HG03520 (cell line): Measurements from ENCODE around the gene MTNR1A.
"Not testable (repeated sequence)": the region's sequence is repeated elsewhere in the genome, so short reads cannot be mapped to it uniquely, and the experiment has no call there.

Experiments used
- ATAC-seq: cut with Tn5 transposase; IDR thresholded peaks from one replicate; pipeline ENCODE4 v1.9.1; 2021; ENCODE audit warnings: mild to moderate bottlenecking, moderate library complexity; ENCODE audit not compliant: unreplicated experiment

MTNR1A gene

DNA sequence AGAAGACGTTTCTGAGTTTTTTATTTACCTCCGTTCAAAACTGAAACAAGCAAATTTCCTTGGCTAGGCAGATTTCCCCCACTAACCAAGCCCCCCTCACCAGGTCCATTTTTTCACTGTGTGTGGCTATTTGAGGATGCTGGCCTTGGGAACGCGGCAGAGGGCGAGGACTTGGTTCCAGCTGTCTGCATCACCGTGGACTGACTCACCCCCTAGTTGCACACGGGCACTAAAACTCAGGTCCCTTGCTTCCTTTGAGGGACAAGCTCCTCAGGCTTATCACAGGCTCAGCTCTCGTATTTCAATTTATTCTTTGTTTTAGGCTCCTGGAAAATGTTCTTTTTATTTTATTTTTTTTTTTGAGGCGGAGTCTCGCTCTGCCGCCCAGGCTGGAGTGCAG, 8.4 kb upstream of the MTNR1A start:
- no peak for ATAC-seq

DNA sequence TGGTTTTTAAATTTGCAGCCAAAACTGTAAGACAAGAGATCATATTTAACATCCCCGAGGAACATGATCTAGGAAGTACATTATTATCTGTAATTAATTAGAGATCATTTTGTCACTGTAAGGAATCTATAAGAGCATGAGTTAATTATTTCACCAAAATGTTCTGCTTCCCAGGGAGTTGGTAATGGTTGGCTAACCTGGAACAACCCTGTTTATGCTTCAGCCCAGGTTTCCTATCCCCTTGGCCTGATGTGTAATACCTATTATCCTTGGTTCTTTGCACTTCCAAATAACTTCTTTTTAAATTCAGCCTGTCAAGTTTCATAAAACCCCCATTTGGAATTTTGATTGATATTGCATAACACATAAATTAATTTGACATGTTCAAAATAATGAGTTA, 6.4 kb upstream of the MTNR1A start:
- no peak for ATAC-seq

DNA sequence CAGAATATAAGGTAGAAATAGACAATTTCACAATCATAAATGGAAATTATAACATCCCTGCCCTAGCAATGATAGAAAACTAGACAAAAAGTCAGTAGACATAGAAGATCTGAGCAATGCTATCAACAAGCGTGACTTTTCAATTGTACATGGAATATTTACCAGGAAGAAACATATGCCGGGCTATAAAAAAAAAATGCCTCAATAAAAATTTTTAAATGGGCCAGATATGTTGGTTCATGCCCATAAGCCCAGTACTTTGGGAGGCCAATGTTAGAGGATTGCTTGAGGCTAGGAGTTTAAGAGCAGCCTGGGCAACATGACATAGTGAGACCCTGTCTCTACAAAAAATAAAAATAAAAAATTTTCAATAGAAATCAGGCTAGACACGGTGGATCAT, 5.3 kb upstream of the MTNR1A start:
- no peak for ATAC-seq

DNA sequence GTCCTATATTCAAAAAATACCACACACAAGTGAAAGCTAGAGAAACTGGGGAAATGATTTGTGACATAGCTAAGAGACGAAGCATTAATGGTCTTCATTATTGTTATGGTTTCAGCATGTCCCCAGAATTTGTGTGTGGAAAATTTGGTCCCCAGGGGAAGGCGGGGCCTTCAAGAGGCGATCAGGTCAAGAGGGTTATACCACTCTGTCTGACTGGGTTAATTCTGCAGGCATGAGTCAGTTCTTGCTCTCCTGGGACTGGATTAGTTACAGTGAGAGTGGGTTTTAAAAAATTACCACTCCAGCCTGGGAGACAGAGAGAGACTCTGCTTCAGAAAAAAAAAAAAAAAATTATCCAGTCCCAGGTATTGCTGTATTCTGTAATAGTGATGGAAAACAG, 2.1 kb upstream of the MTNR1A start:
- ATAC-seq: no peak

DNA sequence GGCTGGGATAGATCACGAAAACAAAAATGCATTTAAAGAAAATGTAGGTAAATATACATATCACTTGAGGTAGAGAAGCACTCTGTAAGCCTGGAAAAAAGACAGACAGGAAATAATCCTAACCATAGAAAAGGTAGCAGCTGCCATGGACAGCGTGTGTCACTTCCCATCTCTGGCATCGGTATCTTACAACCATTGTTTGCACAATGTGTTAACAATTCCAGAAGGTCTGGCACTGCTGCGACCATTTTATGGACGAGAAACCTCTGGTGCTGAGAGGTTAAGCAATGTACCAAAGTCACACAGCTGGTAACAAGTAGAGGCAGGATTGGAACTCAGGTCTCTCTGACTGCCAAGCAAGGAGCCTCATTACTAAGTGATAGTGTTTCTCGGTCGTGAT, 1.7 kb upstream of the MTNR1A start:
- ATAC-seq: no peak

DNA sequence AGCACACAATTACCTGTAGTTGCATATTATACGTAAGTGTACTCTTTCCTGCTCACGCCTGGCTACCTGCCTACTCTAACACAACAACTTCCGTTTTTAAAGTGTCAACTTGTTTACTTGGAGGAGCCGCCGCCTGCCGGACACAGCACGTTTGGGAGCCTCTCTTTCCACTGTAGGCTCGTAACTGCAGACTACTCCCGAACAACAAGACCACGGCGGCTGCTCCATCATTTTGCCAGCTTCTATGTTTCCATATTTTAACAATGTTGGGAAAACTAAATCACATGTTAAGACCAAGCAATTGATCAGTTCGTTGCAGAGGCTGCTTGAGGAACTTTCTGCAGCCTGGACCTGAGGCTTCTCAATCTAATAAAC, 841 bp downstream of the MTNR1A start:
- no peak for ATAC-seq

DNA sequence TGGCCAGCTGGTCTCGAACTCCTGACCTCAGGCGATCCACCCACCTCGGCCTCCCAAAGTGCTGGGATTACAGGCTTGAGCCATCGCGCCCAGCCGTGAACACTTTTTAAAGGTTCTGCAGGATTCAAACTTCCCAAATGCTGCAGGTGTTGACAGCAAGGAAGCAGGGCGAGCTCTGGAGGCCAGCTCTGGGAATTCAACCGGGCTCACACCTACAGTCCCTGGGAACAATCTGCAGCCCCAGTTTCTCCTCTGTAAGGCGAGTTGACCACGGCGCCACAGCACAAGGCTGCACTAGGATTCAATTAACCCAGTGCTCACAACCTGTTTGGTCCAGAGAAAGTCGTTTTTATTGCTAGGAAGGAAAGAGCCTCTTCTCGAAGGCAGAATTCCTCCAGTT, 1.6 kb downstream of the MTNR1A start:
- no peak for ATAC-seq

DNA sequence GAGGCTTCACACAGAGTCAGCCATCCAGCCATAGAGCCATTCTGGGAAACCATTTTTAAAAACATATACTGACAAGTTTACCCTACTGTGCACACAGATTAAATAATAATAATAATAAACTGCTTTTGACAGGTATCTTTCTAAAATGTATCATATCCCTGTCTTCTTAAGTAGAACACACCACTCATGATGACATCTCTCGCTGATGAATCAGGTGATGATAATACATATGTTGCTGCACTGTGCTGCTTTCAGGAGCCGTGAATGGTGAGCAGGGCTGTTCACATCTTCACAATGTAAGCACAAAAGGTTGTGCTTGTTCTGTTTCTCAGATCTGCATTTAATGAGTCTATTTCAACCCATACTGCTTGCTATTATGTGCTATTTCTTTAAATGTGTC, 3.5 kb downstream of the MTNR1A start:
- no peak for ATAC-seq

DNA sequence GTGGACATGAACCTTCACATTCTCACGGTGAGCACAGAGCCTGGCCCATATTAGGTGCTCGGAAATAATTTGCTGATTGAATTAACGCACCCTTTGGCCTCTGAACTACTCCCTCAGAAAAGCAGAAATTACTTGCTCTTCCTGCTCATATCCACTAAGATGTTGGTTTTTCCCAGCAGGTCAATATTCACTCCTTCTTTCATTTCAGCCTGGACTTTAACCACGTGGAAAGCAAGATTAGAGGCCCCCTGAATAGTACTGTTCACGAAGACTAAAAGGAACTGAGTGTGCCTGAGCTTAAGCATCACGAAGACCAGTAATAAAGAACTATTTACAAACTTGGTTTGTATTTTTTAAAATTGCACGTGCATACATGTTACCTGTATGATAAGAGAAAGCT, 9.9 kb downstream of the MTNR1A start:
- no peak for ATAC-seq

DNA sequence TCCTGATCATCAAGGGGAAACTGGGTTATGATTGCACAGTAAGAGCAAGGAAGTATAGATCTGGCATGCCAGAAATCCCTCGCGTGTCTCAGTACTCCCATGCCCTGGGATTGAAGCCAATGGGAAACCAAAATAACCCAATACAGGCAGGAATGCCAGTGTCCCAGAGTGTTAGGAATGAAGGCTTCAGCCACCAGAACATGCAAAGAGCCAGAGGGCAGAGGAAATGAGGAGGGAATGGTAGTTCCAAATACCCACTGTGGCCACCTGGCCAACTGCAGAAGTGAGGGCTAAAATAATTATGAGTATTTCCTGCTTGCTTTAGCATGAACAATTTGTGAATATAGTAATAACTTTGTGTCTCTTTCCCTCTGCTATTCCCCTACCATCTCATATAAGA, 12.2 kb downstream of the MTNR1A start:
- ATAC-seq: no peak

DNA sequence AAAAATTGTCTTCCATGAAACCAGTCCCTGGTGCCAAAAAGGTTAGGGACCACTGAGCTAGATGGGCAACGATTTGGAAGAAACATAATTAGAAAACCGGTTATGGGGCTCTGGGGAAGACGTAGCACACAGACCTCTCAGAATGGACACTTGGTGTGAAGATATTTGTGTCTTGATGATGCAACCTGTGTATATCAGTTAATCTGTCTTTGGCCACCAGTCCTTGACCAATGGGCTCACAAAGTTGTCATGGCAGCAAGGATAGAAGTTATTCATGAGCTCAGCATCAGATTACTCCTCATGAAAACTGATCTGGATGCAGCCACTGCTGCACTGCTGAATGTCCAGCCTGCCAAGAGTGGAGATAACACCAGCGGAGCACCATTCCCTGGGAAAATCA, 13.6 kb downstream of the MTNR1A start:
- no peak for ATAC-seq

DNA sequence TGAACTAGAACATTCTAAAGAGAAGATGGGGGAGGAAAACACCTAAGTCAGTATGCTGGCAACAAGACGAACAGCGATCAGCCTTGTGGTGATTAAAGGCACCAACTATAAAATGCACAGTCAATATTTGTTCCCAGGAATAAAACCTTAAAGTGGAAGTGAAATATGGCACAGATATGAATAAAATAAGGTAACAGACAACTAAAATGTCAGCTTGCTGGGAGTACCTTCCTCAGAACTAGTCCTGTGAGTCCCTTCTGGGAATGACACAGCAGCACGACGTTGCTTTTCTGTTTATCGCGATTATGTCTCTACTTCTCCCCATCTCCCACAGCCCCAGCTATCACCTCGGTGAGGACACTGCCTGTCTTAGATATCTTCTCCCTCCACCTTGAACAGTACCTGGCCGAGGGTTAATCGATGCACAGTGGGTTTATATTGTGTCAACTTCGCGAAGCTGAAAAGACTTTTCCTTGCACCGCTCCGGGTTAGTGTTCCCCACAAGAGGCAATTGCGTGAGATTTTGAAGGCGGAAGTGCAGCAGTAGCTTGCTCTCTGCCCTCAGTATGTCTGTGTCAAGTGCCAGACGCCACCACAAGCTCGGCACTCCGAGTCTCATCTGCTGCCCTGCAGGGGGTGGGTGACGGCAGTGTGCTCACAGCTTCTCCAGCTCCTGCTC, 17.4 kb downstream of the MTNR1A start:
- ATAC-seq: no peak

DNA sequence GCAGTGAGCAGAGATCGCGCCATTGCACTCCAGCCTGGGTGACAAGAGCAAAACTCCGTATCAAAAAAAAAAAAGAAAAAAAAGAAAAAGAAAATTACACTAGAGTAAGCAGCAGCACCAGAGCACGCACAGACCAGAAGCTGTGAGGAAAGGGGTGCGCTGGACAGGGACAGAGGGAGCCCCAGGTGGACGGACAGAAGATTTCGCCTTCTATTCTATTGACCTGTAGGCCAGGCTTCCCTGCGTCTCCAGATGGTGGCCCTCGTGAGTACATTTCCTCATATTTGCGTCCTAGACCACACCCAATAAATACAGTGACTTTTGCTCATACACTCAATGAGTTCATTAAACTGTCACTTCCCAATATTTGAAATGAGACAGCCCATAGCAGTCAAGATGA, 19.1 kb downstream of the MTNR1A start:
- no peak for ATAC-seq

DNA sequence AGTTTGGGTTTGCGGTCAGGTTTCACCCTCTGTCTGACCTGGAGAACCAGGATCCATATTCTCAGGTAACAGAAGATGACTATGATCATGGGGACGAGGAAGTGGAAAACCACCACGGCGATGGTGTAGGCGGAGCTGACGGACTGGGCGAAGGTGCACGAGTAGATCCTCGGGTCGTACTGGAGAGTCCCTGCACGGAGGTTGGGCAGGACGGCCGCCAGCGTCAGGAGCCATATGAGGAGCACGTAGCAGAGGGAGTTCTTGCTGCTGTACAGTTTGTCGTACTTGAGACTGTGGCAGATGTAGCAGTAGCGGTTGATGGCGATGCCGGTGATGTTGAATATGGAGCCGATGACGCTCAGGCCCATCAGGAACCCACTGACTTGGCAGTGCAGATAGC, 21.3 kb downstream of the MTNR1A start:
- no peak for ATAC-seq

DNA sequence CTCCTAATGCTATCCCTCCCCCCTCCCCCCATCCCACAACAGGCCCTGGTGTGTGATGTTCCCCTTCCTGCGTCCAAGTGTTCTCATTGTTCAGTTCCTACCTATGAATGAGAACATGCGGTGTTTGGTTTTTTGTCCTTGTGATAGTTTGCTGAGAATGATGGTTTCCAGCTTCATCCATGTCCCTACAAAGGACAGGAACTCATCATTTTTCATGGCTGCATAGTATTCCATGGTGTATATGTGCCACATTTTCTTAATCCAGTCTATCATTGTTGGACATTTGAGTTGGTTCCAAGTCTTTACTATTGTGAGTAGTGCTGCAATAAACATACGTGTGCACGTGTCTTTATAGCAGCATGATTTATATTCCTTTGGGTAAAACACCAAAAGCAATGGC, 31.4 kb downstream of the MTNR1A start:
- not testable (repeated sequence) for ATAC-seq

DNA sequence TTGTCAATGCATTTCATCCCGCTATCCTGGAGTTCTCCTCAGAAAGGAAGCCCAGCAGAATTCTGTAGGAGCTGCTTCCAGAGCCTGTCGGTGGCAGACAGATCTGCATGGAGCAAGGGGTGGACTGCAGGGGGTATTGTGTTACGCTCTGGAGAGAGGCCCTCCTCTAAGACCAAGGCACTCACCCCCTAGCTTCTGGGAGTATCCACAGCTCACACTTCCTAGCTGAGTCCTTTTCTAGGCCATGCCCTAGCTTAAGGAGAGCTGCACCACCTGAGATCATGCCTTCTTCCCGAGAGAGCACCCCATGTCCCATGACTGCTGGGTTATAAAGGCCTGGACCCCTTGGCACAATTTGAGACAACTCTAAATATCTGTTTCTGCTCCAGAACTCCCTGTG, 39.1 kb downstream of the MTNR1A start:
- no peak for ATAC-seq

DNA sequence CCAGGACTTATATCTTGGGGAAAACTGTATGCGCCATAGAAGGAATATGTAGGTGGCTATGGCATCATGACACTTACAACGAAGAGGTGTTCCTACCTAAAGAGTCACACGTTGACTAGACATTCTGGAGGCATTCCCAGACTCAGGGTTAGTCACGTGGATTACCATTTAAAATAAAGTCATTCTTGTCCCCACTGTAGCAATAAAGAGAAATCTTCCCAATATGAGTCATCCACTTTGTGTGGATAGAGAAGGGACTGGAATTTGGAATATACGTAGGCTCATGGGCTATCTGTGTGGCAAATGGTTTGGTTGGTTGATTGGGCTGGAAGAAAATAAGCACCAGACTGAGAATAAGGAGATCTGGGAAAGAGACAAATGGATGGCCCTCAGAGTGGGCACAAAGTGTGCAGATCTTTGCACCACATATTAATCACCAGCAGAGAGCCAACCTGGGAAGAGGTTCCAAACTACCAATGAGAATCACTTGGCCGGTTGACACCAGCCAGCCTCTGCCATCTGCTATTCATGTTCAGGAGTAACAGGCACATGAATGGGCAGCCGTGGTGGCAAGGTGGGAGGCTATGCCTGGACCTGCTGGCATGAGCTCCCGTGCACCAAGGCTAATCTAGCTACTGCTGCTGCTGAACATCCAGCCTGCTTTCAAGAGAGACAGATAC, 41.0 kb downstream of the MTNR1A start:
- no peak for ATAC-seq

DNA sequence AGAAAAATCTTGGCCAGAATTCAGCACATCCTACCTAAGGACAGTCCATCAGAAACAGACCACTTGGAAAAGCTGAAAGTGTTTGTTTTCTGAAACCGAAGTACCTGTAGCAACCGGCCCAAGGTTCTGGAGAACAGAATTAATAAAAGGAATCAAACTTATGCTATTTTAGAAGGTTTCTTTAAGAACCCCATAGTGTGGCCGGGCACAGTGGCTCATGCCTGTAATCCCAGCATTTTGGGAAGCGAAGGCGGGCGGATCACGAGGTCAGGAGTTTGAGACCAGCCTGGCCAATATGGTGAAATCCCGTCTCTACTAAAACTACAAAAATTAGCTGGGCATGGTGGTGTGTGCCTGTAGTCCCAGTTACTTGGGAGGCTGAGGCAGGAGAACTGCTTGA, 50.6 kb downstream of the MTNR1A start:
- ATAC-seq: not testable (repeated sequence)

DNA sequence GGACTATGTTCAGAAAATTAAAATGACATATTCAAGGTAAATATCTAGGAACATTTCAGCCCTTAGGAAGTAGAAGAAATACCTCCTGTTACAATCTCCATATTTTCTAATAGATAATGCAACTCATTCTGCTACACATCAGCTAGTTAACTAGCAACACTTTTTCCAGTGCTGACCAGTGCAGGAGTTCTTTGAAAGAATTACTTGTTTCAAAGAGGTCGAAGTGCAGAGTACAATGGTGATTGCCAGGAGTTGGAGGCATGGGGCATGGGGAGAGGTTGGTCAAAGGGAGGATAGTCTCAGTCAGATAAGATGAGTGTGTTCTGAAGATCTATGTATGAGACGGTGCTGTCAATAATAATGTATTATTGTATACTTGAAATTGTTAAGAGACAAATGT, 53.1 kb downstream of the MTNR1A start:
- no peak for ATAC-seq

DNA sequence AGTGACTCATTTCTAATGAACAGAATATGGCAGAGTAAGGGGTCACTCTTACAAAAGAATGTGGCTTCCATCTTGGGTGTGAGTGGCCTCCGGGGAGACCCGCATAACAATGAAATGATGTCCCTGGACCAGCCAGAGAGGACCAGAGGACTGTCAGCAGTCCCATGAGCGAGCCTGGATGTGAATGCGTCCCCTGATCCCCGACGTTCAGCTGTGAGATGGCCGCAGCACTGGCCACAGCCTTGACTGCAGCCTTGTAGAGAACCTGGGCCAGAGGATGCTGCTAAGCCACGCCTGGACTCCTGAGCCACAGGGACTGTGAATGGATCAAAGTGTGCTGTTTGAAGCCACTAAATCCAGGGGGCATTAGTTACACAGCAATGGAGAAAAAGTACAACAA, 53.8 kb downstream of the MTNR1A start:
- ATAC-seq: no peak

DNA sequence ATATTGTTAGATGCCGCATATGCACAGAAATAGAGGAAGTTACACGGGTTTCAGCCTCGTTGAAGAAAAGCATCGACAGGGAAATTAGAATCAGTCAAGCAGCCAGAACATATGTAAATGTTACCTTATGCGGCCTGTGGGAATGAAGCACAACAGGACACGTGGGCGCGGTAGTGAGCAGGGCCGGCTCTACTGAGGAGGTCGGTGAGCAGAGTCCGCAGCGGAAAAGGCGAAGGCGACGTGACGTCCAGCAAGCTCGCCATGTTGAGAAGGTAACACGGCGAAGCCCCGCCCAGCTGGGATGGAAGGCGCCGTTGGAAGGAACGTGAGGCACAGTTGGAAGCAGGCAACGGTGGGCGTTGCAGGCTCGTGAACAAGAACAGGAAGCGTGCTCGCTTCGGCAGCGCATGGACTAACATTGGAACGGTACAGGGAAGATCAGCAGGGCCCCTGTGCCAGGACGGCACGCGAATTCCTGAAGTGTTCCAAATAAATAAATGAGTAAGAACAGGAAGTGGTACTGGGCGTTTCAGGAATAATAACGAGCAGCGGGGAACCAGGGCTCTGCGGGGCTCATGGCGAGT, 54.6 kb downstream of the MTNR1A start:
- no peak for ATAC-seq

DNA sequence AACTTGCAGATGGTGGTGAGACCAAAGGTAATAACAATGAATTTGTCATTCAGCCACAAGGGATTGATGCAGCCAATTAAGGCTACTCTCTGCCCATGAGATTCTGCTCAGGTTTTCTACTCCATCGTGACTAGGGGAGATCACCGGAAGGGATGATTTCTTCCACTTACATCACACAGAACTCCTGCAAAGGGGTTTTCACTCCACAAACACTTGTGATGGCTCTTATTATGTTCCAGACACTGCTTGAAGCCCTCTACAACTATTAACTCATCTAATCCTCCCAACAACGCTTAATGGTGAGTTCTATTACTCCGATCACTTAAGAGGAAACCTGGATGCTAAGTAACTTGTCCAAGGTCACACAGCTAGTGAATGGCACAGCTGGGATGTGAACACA, 55.9 kb downstream of the MTNR1A start:
- no peak for ATAC-seq

DNA sequence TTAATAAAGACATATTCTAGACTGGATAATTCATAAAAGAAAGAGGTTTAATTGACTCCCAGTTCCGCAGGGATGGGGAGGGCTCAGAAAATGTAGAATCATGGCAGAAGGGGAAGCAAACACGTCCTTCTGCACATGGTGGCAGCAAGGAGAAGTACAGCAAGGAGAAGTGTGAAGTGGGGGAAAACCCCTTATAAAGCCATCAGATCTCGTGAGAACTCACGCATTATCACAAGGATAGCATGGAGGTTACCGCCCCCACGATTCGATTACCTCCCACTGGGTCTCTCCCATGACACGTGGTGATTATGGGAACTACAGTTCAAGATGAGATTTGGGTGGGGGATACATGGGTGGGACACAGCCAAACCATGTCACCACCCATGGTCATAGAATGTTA, 58.3 kb downstream of the MTNR1A start:
- no peak for ATAC-seq
